ENCODE measurements around the gene LTBP2.
"Not testable (repeated sequence)": the region's sequence is repeated elsewhere in the genome, so short reads cannot be mapped to it uniquely, and the experiment has no call there.

LTBP2 gene

DNA sequence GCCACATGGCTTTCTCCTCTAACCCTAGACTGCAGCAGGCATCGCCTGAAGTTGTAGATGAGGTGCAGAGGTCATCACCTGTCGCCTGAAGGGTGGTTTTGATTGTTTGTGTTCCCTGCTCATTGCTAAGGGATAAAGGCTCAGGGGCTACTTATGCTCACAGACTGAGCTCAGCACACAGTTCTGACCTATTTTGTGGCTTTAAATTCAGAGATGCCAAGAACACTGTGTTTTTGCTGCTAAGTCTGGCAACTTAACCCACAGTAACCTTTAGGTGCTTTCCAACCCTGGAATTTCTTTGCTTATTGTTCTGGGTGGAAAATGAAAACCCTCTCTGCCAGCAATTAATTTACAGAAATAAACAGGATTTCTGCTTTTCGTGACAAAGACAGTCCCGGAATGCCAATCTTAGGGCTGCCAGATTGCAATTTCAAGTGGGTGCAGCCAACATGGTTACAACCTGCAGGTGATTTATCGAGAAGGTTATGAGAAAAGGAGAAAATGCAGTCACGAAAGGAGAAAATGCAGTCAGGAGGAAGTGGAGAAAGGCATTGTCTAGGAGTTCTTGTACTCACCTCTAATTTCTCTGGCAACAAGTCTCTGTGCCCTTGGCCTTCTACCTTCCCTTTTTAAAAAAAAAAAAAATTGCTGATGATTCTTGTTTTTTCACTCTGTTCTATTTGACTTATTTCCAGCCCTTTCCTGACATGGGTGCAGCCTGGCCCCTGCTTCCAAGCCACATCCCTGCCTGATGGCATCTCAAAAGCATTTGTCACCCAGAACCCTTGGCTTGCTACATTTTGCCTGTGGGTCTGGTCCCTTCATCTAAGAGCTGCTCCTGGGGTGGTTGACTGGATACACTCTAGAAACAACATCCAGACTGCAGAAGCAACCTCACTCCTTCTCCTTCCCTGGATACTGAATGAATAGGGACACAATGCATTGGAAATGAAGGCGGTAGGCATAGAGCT is 142.2 kb downstream of the LTBP2 start:
- Mint-ChIP-seq H3K4me1 (ENCODE audit: low read depth) (peaks cover 48% of the 10 kb centered on the region), H3K9me3 (peaks cover 9% of the 10 kb centered on the region), H3K36me3 (ENCODE audit: low read depth) (peaks cover 81% of the 10 kb centered on the region), H3K27ac (no peak overlapping the region), H3K4me3 (no peak overlapping the region), H3K27me3 (no peaks in the 10 kb centered on the region)
- intact Hi-C loops (cut with micrococcal nuclease), result no loop called here

GRCh38 chr14:74468513-74468912 is 143.5 kb downstream of the LTBP2 start:
- intact Hi-C loops (cut with micrococcal nuclease), result no loop called here
- no peak overlapping the region for H3K4me3 Mint-ChIP-seq
- H3K27ac Mint-ChIP-seq, result no peak overlapping the region
- H3K36me3 Mint-ChIP-seq (ENCODE audit: low read depth), result peaks cover 68% of the 10 kb centered on the region
- H3K4me1 Mint-ChIP-seq (ENCODE audit: low read depth), result peaks cover 37% of the 10 kb centered on the region
- H3K27me3 Mint-ChIP-seq, result no peaks in the 10 kb centered on the region
- peaks cover 9% of the 10 kb centered on the region for H3K9me3 Mint-ChIP-seq

DNA sequence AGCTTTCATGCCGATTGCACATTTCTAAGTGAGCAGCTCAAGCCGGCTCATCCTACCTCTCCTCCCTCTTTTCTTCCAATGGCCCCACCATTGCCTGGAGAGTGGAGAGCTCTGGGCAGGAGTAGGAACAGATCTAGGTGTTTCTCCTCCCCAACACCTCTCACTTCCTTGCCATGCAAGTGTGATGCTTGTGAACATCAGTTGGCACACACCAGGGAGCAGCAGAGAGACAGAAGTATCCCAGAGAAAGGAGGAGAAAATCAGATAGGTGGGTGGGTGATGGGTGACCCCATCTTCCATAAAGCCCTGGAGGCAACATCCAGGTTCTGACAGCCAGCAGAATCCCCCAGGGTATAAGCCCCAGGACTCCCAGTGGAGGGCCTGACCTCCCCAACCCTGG is 146.7 kb downstream of the LTBP2 start:
- H3K36me3 Mint-ChIP-seq (ENCODE audit: low read depth), result peaks cover 36% of the 10 kb centered on the region
- no peaks in the 10 kb centered on the region for H3K9me3 Mint-ChIP-seq
- H3K4me1 Mint-ChIP-seq (ENCODE audit: low read depth), result peaks cover 23% of the 10 kb centered on the region
- no peaks in the 10 kb centered on the region for H3K27me3 Mint-ChIP-seq
- no peak overlapping the region for H3K27ac Mint-ChIP-seq
- no peak overlapping the region for H3K4me3 Mint-ChIP-seq
- intact Hi-C loops (cut with micrococcal nuclease), result no loop called here

DNA sequence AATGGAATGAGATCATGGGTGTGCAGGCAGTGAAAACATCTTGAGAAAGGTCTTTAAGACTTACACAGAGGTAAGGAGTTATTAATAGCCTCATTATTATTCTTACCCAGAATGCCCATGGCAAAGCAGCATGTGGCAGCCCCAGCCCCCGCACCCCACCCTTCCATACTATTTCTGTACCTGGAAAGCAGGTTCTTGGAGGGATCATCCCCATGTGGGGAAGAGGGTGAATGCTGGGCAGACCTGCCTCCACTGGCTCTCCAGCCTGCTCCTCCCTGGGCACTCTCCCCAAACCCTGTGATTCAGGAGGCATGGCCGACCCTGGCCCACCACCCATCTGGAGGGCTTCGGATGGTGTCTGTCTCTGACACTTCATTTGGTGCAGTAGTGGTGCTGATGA is 147.3 kb downstream of the LTBP2 start:
- Mint-ChIP-seq H3K4me1 (ENCODE audit: low read depth) (peaks cover 24% of the 10 kb centered on the region), H3K27me3 (no peaks in the 10 kb centered on the region), H3K4me3 (no peak overlapping the region)

GRCh38 chr14:74463697-74464096 is 148.3 kb downstream of the LTBP2 start:
- Mint-ChIP-seq H3K4me3 (no peak overlapping the region), H3K9me3 (no peaks in the 10 kb centered on the region), H3K27me3 (no peaks in the 10 kb centered on the region), H3K4me1 (ENCODE audit: low read depth) (peaks cover 28% of the 10 kb centered on the region), H3K27ac (no peak overlapping the region), H3K36me3 (ENCODE audit: low read depth) (peaks cover 23% of the 10 kb centered on the region)
- intact Hi-C loops (cut with micrococcal nuclease), result no loop called here

More for the DNA sequence above, 147.3 kb downstream of the LTBP2 start:
- H3K9me3 Mint-ChIP-seq, result no peaks in the 10 kb centered on the region
- peaks cover 31% of the 10 kb centered on the region for H3K36me3 Mint-ChIP-seq (ENCODE audit: low read depth)
- H3K27ac Mint-ChIP-seq, result no peak overlapping the region
- intact Hi-C loops (cut with micrococcal nuclease), result no loop called here

GRCh38 chr14:74462993-74463392 is 149.0 kb downstream of the LTBP2 start:
- H3K27ac Mint-ChIP-seq, result no peak overlapping the region
- peaks cover 25% of the 10 kb centered on the region for H3K4me1 Mint-ChIP-seq (ENCODE audit: low read depth)
- no peaks in the 10 kb centered on the region for H3K27me3 Mint-ChIP-seq
- intact Hi-C loops (cut with micrococcal nuclease), result no loop called here
- H3K4me3 Mint-ChIP-seq, result no peak overlapping the region
- peaks cover 16% of the 10 kb centered on the region for H3K36me3 Mint-ChIP-seq (ENCODE audit: low read depth)
- no peaks in the 10 kb centered on the region for H3K9me3 Mint-ChIP-seq

GRCh38 chr14:74459976-74460375 is 152.1 kb downstream of the LTBP2 start:
- H3K4me1 Mint-ChIP-seq (ENCODE audit: low read depth), result peaks cover 25% of the 10 kb centered on the region
- H3K9me3 Mint-ChIP-seq, result no peaks in the 10 kb centered on the region
- H3K4me3 Mint-ChIP-seq, result no peak overlapping the region
- H3K36me3 Mint-ChIP-seq (ENCODE audit: low read depth), result peaks cover 7% of the 10 kb centered on the region
- peaks cover 3% of the 10 kb centered on the region for H3K27me3 Mint-ChIP-seq
- intact Hi-C loops (cut with micrococcal nuclease), result no loop called here
- H3K27ac Mint-ChIP-seq, result peak overlapping the region; percentile 4

- H3K4me3 Mint-ChIP-seq, result no peak overlapping the region
- H3K4me1 Mint-ChIP-seq (ENCODE audit: low read depth), result peaks cover 29% of the 10 kb centered on the region
- H3K27ac Mint-ChIP-seq, result peak overlapping the region; percentile 4
- H3K9me3 Mint-ChIP-seq, result no peaks in the 10 kb centered on the region
- intact Hi-C loops (cut with micrococcal nuclease), result no loop called here
- peaks cover 7% of the 10 kb centered on the region for H3K36me3 Mint-ChIP-seq (ENCODE audit: low read depth)
- H3K27me3 Mint-ChIP-seq, result peaks cover 3% of the 10 kb centered on the region
Measured at GRCh38 chr14:74459289-74459946, 152.6 kb downstream of the LTBP2 start.

- H3K27me3 Mint-ChIP-seq, result peaks cover 9% of the 10 kb centered on the region
Measured at GRCh38 chr14:74457565-74457895, 154.5 kb downstream of the LTBP2 start.

DNA sequence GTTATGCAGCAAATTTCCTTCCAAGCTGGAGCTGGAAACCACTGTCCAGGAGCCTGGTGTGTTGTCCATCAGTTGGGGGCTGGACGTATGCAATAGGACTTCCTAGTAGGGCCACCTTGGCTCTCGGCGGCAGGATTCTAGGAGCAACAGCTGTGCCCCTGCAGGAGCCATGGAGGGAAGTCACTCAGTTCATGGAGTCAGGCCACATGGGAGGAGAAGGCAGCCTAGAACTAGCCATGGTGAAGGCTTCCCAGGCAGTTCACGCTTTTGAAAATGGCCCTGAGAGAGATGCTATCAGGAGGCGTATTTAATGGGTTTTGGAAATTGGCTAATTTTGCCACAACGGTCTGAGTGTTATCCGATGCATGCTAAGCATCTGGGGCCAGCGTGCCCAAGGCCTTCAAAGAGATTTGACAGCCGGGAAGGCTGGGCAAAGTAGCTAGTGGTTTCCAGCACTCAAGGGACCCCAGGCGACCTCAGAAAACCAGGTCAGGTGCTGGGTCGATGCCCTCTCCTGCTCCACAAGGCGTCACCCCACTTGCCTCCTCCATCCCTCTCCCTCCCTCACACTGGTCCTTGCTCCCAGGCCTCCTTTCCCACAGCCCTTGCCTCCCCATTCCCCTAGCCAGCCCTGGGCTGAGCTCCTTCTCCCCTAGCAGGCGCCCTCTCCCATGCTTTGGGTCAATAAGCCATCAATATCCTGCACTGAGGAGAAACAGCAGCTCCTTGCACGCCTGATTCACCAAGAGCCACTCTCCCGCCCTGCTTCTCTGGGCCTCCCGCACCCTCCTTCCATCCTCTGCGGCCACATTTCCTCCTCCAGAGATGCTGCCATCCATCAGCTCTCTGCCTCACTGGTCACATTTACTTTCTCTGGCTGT is 155.1 kb downstream of the LTBP2 start:
- H3K4me1 Mint-ChIP-seq (ENCODE audit: low read depth), result peaks cover 28% of the 10 kb centered on the region
- no peak overlapping the region for H3K27ac Mint-ChIP-seq
- intact Hi-C loops (cut with micrococcal nuclease), result no loop called here
- peaks cover 7% of the 10 kb centered on the region for H3K36me3 Mint-ChIP-seq (ENCODE audit: low read depth)
- H3K9me3 Mint-ChIP-seq, result no peaks in the 10 kb centered on the region
- H3K27me3 Mint-ChIP-seq, result peaks cover 9% of the 10 kb centered on the region
- no peak overlapping the region for H3K4me3 Mint-ChIP-seq

More at GRCh38 chr14:74457565-74457895, 154.5 kb downstream of the LTBP2 start:
- Mint-ChIP-seq H3K36me3 (ENCODE audit: low read depth) (peaks cover 7% of the 10 kb centered on the region), H3K27ac (no peak overlapping the region), H3K4me3 (no peak overlapping the region), H3K4me1 (ENCODE audit: low read depth) (peaks cover 28% of the 10 kb centered on the region), H3K9me3 (no peaks in the 10 kb centered on the region)
- intact Hi-C loops (cut with micrococcal nuclease), result no loop called here

- not testable (repeated sequence) for H3K36me3 Mint-ChIP-seq (ENCODE audit: low read depth)
- H3K27me3 Mint-ChIP-seq, result peaks cover 13% of the 10 kb centered on the region
Measured at GRCh38 chr14:74454397-74454796, 157.6 kb downstream of the LTBP2 start.

More at GRCh38 chr14:74454397-74454796, 157.6 kb downstream of the LTBP2 start:
- intact Hi-C loops (cut with micrococcal nuclease); H3K27ac Mint-ChIP-seq; H3K9me3 Mint-ChIP-seq; H3K4me3 Mint-ChIP-seq: not testable (repeated sequence)
- peaks cover 16% of the 10 kb centered on the region for H3K4me1 Mint-ChIP-seq (ENCODE audit: low read depth)
